MM.1S (cell line): ENCODE data around the gene QSER1.

Experiments
- CTCF ChIP-seq: fragments of 300-600 bp; sonication (generic); IDR thresholded peaks from 2 replicates; pipeline ENCODE4 v1.5.1; 2016; ENCODE audit warnings: antibody characterized with exemption, low read length, mixed read lengths
- EZH2 ChIP-seq: fragments of 300-600 bp; sonication (generic); optimal IDR thresholded peaks from 2 replicates; pipeline ENCODE3; 2017; ENCODE audit warnings: low read depth, mild to moderate bottlenecking, antibody characterized with exemption, low read length, mixed read lengths
- EZH2phosphoT487 ChIP-seq: fragments of 300-600 bp; sonication (generic); IDR thresholded peaks from 2 replicates; pipeline ENCODE4 v1.6.1; 2018; ENCODE audit warnings: antibody characterized with exemption, low read length

- TF ChIP-seq CTCF, result no peak
- TF ChIP-seq EZH2, result no peak
- TF ChIP-seq EZH2phosphoT487, result no peak
Measured at GRCh38 chr11:33006010-33006409, 113.4 kb downstream of the QSER1 start.
